GM23338 (cell line): ENCODE data around the gene JAG2. TPM values are rescaled to one million over a fixed set of nuclear protein-coding genes. Genes with fewer than 3 reads are reported as not detected.

ENCODE experiments used
- EZH2 ChIP-seq: fragments of 200-600 bp; sonication (generic); IDR thresholded peaks from one replicate; pipeline ENCODE4 v1.8.0; 2017; ENCODE audit warnings: antibody characterized with exemption, mild to moderate bottlenecking, low read depth; ENCODE audit not compliant: unreplicated experiment
- EZH2phosphoT487 ChIP-seq: fragments of 200-600 bp; sonication (generic); IDR thresholded peaks from one replicate; pipeline ENCODE4 v1.8.1; 2018; ENCODE audit warnings: antibody characterized with exemption; ENCODE audit not compliant: unreplicated experiment
- JUNB ChIP-seq: IDR thresholded peaks from one replicate; pipeline ENCODE4 v1.6.1; 2016; ENCODE audit warnings: antibody characterized with exemption; ENCODE audit not compliant: unreplicated experiment
- NANOG ChIP-seq: IDR thresholded peaks from 2 replicates; pipeline ENCODE4 v1.6.1; 2016; ENCODE audit warnings: antibody characterized with exemption, borderline replicate concordance
- POLR2AphosphoS5 ChIP-seq: IDR thresholded peaks from 2 replicates; pipeline ENCODE4 v1.6.1; 2016; ENCODE audit warnings: antibody characterized with exemption, low read depth
- STAT1 ChIP-seq: IDR thresholded peaks from one replicate; pipeline ENCODE4 v1.6.1; 2016; ENCODE audit warnings: antibody characterized with exemption; ENCODE audit not compliant: unreplicated experiment
- ZNF114 ChIP-seq: fragments of 250-450 bp; sonication (Bioruptor Pico); IDR thresholded peaks from 2 replicates; pipeline ENCODE4 v1.5.0; 2020; ENCODE audit warnings: mild to moderate bottlenecking, moderate library complexity
- polyA plus RNA-seq: library from polyadenylated mRNA; unstranded; fragments of >200 nt; fragmentation: Nextera tagmentation; extraction: Ambion mirVana; gene quantifications from 2 replicates; pipeline ENCODE4 v1.2.1, GENCODE V29; 2016
- total RNA-seq: library from RNA; depleted of rRNA; stranded (reverse); fragments of >200 nt; shearing (Covaris generic); gene quantifications from 2 replicates; pipeline ENCODE4 v1.2.3, GENCODE V29; 2014
- TF ChIP-seq, protein P1 (sequence below): fragments of 250-450 bp; sonication (Bioruptor Pico); IDR thresholded peaks from 2 replicates; pipeline ENCODE4 v1.5.0; 2020; ENCODE audit warnings: mild to moderate bottlenecking, moderate library complexity
- TF ChIP-seq, protein P2 (sequence below): IDR thresholded peaks from 2 replicates; pipeline ENCODE4 v1.6.1; 2016; ENCODE audit warnings: antibody characterized with exemption

The JAG2 gene
- total and polyA plus RNA-seq, 2 experiments from 2014 or later = 1.9 to 10.3 TPM

DNA sequence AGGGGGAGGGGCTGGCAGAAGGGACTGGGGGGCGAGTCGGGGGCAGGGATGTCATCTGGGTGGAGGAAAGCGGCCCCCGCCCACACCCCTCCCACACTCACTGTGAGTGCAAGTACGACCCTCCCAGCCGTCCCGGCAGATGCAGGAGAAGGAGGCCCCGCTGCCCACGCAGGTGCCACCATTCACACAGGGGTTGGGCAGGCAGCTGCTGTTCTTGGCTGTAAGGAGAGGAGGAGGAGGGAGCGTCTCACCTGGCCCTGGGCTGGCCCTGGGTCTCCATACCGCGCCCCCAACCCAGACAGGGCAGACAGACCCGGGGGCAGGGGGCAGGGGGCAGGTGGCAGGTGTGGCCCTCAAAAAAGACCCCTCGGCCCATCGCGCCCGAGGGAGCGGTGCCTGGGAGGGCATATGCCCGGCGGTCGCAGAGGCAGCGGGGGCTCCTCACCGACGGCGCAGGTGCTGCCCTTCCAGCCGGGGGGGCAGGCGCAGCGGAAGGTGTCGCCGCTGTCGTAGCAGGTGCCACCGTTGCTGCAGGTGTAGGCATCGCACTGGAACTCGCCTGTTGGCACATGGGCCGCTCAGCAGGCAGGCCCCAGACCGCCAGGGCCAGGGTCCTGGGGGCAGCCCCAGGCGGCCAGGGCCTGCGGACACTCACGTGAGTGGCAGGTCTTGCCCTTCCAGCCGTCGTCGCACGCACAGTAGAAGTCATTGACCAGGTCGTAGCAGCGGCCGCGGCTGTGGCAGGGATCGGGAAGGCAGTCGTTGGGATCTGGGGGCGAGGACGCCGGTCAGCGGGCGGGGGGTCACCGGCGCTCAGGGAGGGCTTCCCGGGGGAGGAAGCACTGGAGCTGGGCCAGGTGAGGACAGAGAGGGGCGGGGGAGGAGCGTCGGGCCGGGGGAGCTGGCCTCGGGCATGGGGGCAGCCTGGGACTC is 20.6 kb downstream of the JAG2 start (continued):
- TF ChIP-seq, protein P1, sequence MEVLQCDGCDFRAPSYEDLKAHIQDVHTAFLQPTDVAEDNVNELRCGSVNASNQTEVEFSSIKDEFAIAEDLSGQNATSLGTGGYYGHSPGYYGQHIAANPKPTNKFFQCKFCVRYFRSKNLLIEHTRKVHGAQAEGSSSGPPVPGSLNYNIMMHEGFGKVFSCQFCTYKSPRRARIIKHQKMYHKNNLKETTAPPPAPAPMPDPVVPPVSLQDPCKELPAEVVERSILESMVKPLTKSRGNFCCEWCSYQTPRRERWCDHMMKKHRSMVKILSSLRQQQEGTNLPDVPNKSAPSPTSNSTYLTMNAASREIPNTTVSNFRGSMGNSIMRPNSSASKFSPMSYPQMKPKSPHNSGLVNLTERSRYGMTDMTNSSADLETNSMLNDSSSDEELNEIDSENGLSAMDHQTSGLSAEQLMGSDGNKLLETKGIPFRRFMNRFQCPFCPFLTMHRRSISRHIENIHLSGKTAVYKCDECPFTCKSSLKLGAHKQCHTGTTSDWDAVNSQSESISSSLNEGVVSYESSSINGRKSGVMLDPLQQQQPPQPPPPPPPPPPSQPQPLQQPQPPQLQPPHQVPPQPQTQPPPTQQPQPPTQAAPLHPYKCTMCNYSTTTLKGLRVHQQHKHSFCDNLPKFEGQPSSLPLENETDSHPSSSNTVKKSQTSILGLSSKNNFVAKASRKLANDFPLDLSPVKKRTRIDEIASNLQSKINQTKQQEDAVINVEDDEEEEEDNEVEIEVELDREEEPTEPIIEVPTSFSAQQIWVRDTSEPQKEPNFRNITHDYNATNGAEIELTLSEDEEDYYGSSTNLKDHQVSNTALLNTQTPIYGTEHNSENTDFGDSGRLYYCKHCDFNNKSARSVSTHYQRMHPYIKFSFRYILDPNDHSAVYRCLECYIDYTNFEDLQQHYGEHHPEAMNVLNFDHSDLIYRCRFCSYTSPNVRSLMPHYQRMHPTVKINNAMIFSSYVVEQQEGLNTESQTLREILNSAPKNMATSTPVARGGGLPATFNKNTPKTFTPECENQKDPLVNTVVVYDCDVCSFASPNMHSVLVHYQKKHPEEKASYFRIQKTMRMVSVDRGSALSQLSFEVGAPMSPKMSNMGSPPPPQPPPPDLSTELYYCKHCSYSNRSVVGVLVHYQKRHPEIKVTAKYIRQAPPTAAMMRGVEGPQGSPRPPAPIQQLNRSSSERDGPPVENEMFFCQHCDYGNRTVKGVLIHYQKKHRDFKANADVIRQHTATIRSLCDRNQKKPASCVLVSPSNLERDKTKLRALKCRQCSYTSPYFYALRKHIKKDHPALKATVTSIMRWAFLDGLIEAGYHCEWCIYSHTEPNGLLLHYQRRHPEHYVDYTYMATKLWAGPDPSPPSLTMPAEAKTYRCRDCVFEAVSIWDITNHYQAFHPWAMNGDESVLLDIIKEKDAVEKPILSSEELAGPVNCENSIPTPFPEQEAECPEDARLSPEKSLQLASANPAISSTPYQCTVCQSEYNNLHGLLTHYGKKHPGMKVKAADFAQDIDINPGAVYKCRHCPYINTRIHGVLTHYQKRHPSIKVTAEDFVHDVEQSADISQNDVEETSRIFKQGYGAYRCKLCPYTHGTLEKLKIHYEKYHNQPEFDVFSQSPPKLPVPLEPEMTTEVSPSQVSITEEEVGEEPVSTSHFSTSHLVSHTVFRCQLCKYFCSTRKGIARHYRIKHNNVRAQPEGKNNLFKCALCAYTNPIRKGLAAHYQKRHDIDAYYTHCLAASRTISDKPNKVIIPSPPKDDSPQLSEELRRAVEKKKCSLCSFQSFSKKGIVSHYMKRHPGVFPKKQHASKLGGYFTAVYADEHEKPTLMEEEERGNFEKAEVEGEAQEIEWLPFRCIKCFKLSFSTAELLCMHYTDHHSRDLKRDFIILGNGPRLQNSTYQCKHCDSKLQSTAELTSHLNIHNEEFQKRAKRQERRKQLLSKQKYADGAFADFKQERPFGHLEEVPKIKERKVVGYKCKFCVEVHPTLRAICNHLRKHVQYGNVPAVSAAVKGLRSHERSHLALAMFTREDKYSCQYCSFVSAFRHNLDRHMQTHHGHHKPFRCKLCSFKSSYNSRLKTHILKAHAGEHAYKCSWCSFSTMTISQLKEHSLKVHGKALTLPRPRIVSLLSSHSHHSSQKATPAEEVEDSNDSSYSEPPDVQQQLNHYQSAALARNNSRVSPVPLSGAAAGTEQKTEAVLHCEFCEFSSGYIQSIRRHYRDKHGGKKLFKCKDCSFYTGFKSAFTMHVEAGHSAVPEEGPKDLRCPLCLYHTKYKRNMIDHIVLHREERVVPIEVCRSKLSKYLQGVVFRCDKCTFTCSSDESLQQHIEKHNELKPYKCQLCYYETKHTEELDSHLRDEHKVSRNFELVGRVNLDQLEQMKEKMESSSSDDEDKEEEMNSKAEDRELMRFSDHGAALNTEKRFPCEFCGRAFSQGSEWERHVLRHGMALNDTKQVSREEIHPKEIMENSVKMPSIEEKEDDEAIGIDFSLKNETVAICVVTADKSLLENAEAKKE = no peak
- TF ChIP-seq JUNB = no peak
- TF ChIP-seq, protein P2, sequence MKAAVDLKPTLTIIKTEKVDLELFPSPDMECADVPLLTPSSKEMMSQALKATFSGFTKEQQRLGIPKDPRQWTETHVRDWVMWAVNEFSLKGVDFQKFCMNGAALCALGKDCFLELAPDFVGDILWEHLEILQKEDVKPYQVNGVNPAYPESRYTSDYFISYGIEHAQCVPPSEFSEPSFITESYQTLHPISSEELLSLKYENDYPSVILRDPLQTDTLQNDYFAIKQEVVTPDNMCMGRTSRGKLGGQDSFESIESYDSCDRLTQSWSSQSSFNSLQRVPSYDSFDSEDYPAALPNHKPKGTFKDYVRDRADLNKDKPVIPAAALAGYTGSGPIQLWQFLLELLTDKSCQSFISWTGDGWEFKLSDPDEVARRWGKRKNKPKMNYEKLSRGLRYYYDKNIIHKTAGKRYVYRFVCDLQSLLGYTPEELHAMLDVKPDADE = no peak
- TF ChIP-seq NANOG = no peak
- no peak for TF ChIP-seq EZH2
- TF ChIP-seq EZH2phosphoT487 = no peak
- TF ChIP-seq POLR2AphosphoS5 = no peak
- TF ChIP-seq ZNF114 (CRISPR knock-in tag) = no peak
- TF ChIP-seq STAT1 = no peak
